ENCODE data around the gene RASA2. TPM values are rescaled to one million over a fixed set of nuclear protein-coding genes. Genes with fewer than 3 reads are reported as not detected.
"Not testable (repeated sequence)": the region's sequence is repeated elsewhere in the genome, so short reads cannot be mapped to it uniquely, and the experiment has no call there.

RASA2 gene
- polyA plus RNA-seq, 1 donor from 2014 or later, result 37.5 TPM

- not testable (repeated sequence) for H3K9me3 ChIP-seq (ENCODE audit: low read length); H3K36me3 ChIP-seq (ENCODE audit: insufficient read depth, low read length)
Observed at GRCh38 chr3:141628334-141628733, 141.5 kb downstream of the RASA2 start.

DNA sequence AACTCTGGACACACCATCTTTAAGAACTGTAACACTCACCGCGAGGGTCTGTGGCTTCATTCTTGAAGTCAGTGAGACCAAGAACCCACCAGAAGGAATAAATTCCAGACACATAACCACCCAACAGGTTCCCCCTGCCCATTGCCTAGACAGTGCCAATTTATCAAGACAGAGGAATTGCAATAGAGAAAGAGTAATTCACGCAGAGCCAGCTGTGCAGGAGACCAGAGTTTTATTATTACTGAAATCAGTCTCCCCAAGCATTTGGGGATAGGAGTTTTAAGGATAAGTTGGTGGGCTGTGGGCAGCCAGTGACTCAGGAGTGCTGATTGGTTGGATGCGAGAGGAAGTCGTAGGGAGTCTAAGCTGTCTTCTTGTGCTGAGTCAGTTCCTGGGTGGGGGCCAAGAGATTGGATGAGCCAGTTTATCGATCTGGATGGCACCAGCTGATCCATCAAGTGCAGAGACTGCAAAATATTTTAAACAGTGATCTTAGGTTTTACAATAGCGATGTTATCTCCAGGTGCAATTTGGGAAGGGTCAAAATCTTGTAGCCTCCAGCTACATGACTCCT is 142.1 kb downstream of the RASA2 start:
- not testable (repeated sequence) for H3K9me3 ChIP-seq (ENCODE audit: low read length); H3K4me3 ChIP-seq (ENCODE audit: low read length); H3K4me2 ChIP-seq (ENCODE audit: low read length); H3K79me2 ChIP-seq (replicated peaks; ENCODE audit: insufficient read depth, low read length); H2AFZ ChIP-seq (ENCODE audit: low read depth, low read length); H3K9ac ChIP-seq (ENCODE audit: low read length); H3F3A ChIP-seq (ENCODE audit: insufficient read depth, low read length, poor library complexity, severe bottlenecking); H3K9me2 ChIP-seq (ENCODE audit: insufficient read depth, low read length); H3K36me3 ChIP-seq (ENCODE audit: insufficient read depth, low read length); H3K27me3 ChIP-seq (ENCODE audit: insufficient read depth, low read depth, low read length); H4K20me1 ChIP-seq (ENCODE audit: insufficient read depth); H3K27ac ChIP-seq (ENCODE audit: low read length)

More at GRCh38 chr3:141628334-141628733, 141.5 kb downstream of the RASA2 start:
- H3K9ac ChIP-seq (ENCODE audit: low read length); H4K20me1 ChIP-seq (ENCODE audit: insufficient read depth); H2AFZ ChIP-seq (ENCODE audit: low read depth, low read length); H3K27me3 ChIP-seq (ENCODE audit: insufficient read depth, low read depth, low read length); H3K79me2 ChIP-seq (replicated peaks; ENCODE audit: insufficient read depth, low read length); H3K27ac ChIP-seq (ENCODE audit: low read length); H3F3A ChIP-seq (ENCODE audit: insufficient read depth, low read length, poor library complexity, severe bottlenecking); H3K9me2 ChIP-seq (ENCODE audit: insufficient read depth, low read length); H3K4me3 ChIP-seq (ENCODE audit: low read length); H3K4me2 ChIP-seq (ENCODE audit: low read length): not testable (repeated sequence)

DNA sequence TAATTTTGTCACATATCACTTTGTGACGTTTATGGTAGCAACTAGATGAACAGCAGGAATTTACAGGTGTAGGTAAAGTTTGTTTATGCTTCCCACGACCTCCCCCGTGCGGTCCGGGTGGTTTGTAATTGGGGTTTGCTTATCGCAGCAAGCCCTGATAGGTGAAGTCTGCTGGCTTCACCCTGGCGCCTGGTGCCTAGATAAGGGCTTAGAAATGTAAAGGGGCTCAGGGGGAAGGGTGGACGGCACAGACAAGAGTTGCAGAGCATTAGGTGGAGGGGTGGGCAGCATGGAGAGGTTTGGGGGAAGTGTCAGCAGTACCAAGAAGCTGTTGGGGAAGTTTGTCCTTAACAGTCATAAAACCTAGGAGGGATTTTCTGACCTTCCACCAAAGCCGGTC is 143.1 kb downstream of the RASA2 start:
- Histone ChIP-seq H3K4me3 (ENCODE audit: low read length) (no peak overlapping the region), H3F3A (ENCODE audit: insufficient read depth, low read length, poor library complexity, severe bottlenecking) (no peaks in the 10 kb centered on the region), H3K27me3 (ENCODE audit: insufficient read depth, low read depth, low read length) (no peaks in the 10 kb centered on the region), H3K9ac (ENCODE audit: low read length) (no peak overlapping the region), H2AFZ (ENCODE audit: low read depth, low read length) (no peak overlapping the region), H4K20me1 (ENCODE audit: insufficient read depth) (no peaks in the 10 kb centered on the region), H3K4me2 (ENCODE audit: low read length) (no peak overlapping the region), H3K36me3 (ENCODE audit: insufficient read depth, low read length) (no peaks in the 10 kb centered on the region), H3K9me2 (ENCODE audit: insufficient read depth, low read length) (no peaks in the 10 kb centered on the region), H3K79me2 (replicated peaks; ENCODE audit: insufficient read depth, low read length) (no peaks in the 10 kb centered on the region), H3K9me3 (ENCODE audit: low read length) (no peaks in the 10 kb centered on the region), H3K27ac (ENCODE audit: low read length) (no peak overlapping the region)
- TF ChIP-seq POLR2AphosphoS5 (IDR thresholded peaks at IDR 0.05), result no peak

DNA sequence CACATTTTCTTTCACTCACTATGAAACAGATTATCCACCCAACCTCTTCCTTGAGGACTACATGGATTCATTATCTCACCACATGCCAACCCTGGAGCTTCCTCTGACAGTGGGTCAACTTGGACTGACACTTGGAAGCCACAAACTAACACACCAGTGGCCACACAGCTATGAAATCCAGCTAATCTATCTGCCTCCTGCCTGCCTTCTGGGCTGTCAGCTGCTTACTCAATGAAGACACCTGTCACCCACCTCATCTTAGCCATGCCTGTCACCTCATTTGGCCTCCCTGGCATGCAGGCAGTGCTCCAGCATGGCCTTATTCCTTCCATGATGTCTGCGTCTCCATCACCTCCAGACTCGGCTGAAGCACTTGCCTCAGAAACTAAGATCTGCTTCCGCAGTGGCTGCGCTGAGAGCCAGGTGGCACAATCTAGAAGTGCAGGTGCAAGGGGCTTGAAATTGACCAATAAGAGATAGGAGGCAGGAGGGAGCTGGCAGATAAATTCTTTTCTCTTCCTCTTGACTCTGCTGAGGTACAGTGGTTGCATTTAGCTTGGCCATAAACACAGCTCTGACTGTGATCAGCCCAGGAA is 146.1 kb downstream of the RASA2 start:
- no peak overlapping the region for H3K4me2 ChIP-seq (ENCODE audit: low read length)
- TF ChIP-seq EP300 (conservative IDR thresholded peaks at IDR 0.05; ENCODE audit: poor library complexity, severe bottlenecking), result no peak
- no peak for TF ChIP-seq SMC3 (conservative IDR thresholded peaks at IDR 0.05; ENCODE audit: poor library complexity)
- no peak for TF ChIP-seq POLR2AphosphoS5 (IDR thresholded peaks at IDR 0.05)
- TF ChIP-seq TAF1 (IDR thresholded peaks at IDR 0.05; ENCODE audit: low read depth), result no peak
- no peak for TF ChIP-seq RAD21 (conservative IDR thresholded peaks at IDR 0.05)
- no peak overlapping the region for H3K4me3 ChIP-seq (ENCODE audit: low read length)
- H3K27me3 ChIP-seq (ENCODE audit: insufficient read depth, low read depth, low read length), result no peaks in the 10 kb centered on the region
- no peaks in the 10 kb centered on the region for H3K79me2 ChIP-seq (replicated peaks; ENCODE audit: insufficient read depth, low read length)
- no peaks in the 10 kb centered on the region for H3F3A ChIP-seq (ENCODE audit: insufficient read depth, low read length, poor library complexity, severe bottlenecking)
- H4K20me1 ChIP-seq (ENCODE audit: insufficient read depth), result no peaks in the 10 kb centered on the region
- H3K27ac ChIP-seq (ENCODE audit: low read length), result no peak overlapping the region
- no peaks in the 10 kb centered on the region for H3K9me3 ChIP-seq (ENCODE audit: low read length)
- H3K36me3 ChIP-seq (ENCODE audit: insufficient read depth, low read length), result no peaks in the 10 kb centered on the region
- H3K9ac ChIP-seq (ENCODE audit: low read length), result no peak overlapping the region
- H2AFZ ChIP-seq (ENCODE audit: low read depth, low read length), result no peak overlapping the region
- H3K9me2 ChIP-seq (ENCODE audit: insufficient read depth, low read length), result no peaks in the 10 kb centered on the region

DNA sequence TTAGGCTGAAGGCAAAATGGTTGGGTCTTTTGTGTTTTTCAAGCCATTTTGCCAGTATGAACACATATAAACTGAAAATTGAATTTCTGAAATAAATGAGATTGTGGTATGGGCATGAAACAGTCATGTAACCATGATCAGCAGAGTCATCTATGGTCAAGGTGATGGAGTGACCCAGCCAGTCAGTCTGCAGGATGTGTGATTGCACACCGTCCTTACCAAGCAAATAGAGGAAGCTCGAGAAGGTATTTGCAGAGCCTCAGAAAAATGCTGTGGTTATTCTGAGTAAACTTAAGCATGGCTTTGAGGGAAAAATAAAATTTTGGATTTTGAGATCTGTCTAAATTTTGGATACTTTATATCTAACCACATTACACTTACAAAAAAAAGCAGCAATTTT is 155.4 kb downstream of the RASA2 start:
- Histone ChIP-seq H2AFZ (ENCODE audit: low read depth, low read length) (no peak overlapping the region), H3K9me3 (ENCODE audit: low read length) (no peaks in the 10 kb centered on the region), H3K27me3 (ENCODE audit: insufficient read depth, low read depth, low read length) (no peaks in the 10 kb centered on the region), H3K9ac (ENCODE audit: low read length) (no peak overlapping the region), H3K79me2 (replicated peaks; ENCODE audit: insufficient read depth, low read length) (no peaks in the 10 kb centered on the region), H3K4me2 (ENCODE audit: low read length) (no peak overlapping the region), H3K4me3 (ENCODE audit: low read length) (no peak overlapping the region), H3F3A (ENCODE audit: insufficient read depth, low read length, poor library complexity, severe bottlenecking) (no peaks in the 10 kb centered on the region), H3K27ac (ENCODE audit: low read length) (no peak overlapping the region), H3K9me2 (ENCODE audit: insufficient read depth, low read length) (no peaks in the 10 kb centered on the region), H4K20me1 (ENCODE audit: insufficient read depth) (no peaks in the 10 kb centered on the region), H3K36me3 (ENCODE audit: insufficient read depth, low read length) (no peaks in the 10 kb centered on the region)
- no peak for TF ChIP-seq MXI1 (conservative IDR thresholded peaks at IDR 0.05; ENCODE audit: poor library complexity, severe bottlenecking)
- no peak for TF ChIP-seq RAD21 (conservative IDR thresholded peaks at IDR 0.05)
- TF ChIP-seq TAF1 (IDR thresholded peaks at IDR 0.05; ENCODE audit: low read depth), result no peak
- TF ChIP-seq EP300 (conservative IDR thresholded peaks at IDR 0.05; ENCODE audit: poor library complexity, severe bottlenecking), result no peak
- no peak for TF ChIP-seq EZH2 (IDR thresholded peaks at IDR 0.05; ENCODE audit: borderline replicate concordance, insufficient read depth, low read length, poor library complexity, severe bottlenecking)
- TF ChIP-seq, protein P1, sequence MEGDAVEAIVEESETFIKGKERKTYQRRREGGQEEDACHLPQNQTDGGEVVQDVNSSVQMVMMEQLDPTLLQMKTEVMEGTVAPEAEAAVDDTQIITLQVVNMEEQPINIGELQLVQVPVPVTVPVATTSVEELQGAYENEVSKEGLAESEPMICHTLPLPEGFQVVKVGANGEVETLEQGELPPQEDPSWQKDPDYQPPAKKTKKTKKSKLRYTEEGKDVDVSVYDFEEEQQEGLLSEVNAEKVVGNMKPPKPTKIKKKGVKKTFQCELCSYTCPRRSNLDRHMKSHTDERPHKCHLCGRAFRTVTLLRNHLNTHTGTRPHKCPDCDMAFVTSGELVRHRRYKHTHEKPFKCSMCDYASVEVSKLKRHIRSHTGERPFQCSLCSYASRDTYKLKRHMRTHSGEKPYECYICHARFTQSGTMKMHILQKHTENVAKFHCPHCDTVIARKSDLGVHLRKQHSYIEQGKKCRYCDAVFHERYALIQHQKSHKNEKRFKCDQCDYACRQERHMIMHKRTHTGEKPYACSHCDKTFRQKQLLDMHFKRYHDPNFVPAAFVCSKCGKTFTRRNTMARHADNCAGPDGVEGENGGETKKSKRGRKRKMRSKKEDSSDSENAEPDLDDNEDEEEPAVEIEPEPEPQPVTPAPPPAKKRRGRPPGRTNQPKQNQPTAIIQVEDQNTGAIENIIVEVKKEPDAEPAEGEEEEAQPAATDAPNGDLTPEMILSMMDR (IDR thresholded peaks at IDR 0.05; ENCODE audit: poor library complexity, severe bottlenecking), result no peak
- no peak for TF ChIP-seq REST (IDR thresholded peaks at IDR 0.05; ENCODE audit: borderline replicate concordance)
